Epithelial cell of esophagus (primary cell): ENCODE measurements around the gene TNFRSF18.

Source experiments
- DNase-seq: peaks from one replicate; pipeline ENCODE4 v3.0.0; 2010; ENCODE audit warnings: low read depth
- H3K4me3 ChIP-seq: 2 replicates; pipeline ENCODE4 v1.5.1; 2011; ENCODE audit warnings: mild to moderate bottlenecking, low read length, control low read depth
- CTCF ChIP-seq: IDR thresholded peaks from 2 replicates; pipeline ENCODE4 v1.5.1; 2011; ENCODE audit warnings: low read depth, mild to moderate bottlenecking, low read length, control low read depth, inconsistent platforms; ENCODE audit not compliant: insufficient read depth; ENCODE audit errors: missing control alignments

Gene TNFRSF18

GRCh38 chr1:1165485-1165884 is 40.9 kb downstream of the TNFRSF18 start:
- TF ChIP-seq CTCF = no peak
- no peak for DNase-seq
- H3K4me3 ChIP-seq = peak overlapping the region; percentile 86

GRCh38 chr1:1164701-1165451 is 41.5 kb downstream of the TNFRSF18 start:
- TF ChIP-seq CTCF = no peak
- peak; percentile 95 for DNase-seq
- H3K4me3 ChIP-seq = peak overlapping the region; percentile 86

- H3K4me3 ChIP-seq = peak overlapping the region; percentile 86
- TF ChIP-seq CTCF = no peak
- DNase-seq = no peak
Measured at GRCh38 chr1:1164361-1164700, 42.1 kb downstream of the TNFRSF18 start.

GRCh38 chr1:1163538-1164070 is 42.8 kb downstream of the TNFRSF18 start:
- TF ChIP-seq CTCF = no peak
- peak overlapping the region; percentile 86 for H3K4me3 ChIP-seq
- peak; percentile 44 for DNase-seq

GRCh38 chr1:1162597-1163537 is 43.5 kb downstream of the TNFRSF18 start:
- TF ChIP-seq CTCF = no peak
- peak overlapping the region; percentile 86 for H3K4me3 ChIP-seq
- peak; percentile 89 for DNase-seq

- no peak overlapping the region for H3K4me3 ChIP-seq
- DNase-seq = no peak
- no peak for TF ChIP-seq CTCF
Measured at GRCh38 chr1:1161683-1162079, 44.7 kb downstream of the TNFRSF18 start.
